GM19468 (cell line): Measurements from ENCODE around the gene CDC14A.
"Not testable (repeated sequence)": the region's sequence is repeated elsewhere in the genome, so short reads cannot be mapped to it uniquely, and the experiment has no call there.

Source experiments
- ATAC-seq: cut with Tn5 transposase; IDR thresholded peaks from one replicate; pipeline ENCODE4 v1.9.1; 2021; ENCODE audit warnings: mild to moderate bottlenecking, moderate library complexity, moderate number of reproducible peaks; ENCODE audit not compliant: unreplicated experiment; ENCODE audit errors: extremely low read depth

CDC14A gene

GRCh38 chr1:100332331-100332730, 20.0 kb upstream of the CDC14A start:
- ATAC-seq: no peak

GRCh38 chr1:100335436-100335835, 16.9 kb upstream of the CDC14A start:
- ATAC-seq: no peak

- not testable (repeated sequence) for ATAC-seq
These were observed 14.4 kb upstream of the CDC14A start for GRCh38 chr1:100337878-100338277.

- not testable (repeated sequence) for ATAC-seq
These were observed 12.6 kb upstream of the CDC14A start for GRCh38 chr1:100339735-100340134.

- no peak for ATAC-seq
These were observed 11.8 kb upstream of the CDC14A start for GRCh38 chr1:100340494-100340893.

GRCh38 chr1:100342348-100342747, 10.0 kb upstream of the CDC14A start:
- ATAC-seq: no peak

GRCh38 chr1:100343897-100344296, 8.4 kb upstream of the CDC14A start:
- ATAC-seq: no peak

- no peak for ATAC-seq
These were observed 7.5 kb upstream of the CDC14A start for GRCh38 chr1:100344774-100345173.

- ATAC-seq: no peak
These were observed 5.9 kb upstream of the CDC14A start for GRCh38 chr1:100346387-100346786.

- ATAC-seq: no peak
These were observed 5.0 kb upstream of the CDC14A start for GRCh38 chr1:100347009-100347966.

- no peak for ATAC-seq
These were observed 3.7 kb upstream of the CDC14A start for GRCh38 chr1:100348549-100349144.

GRCh38 chr1:100349246-100349645, 3.1 kb upstream of the CDC14A start:
- ATAC-seq: no peak

- ATAC-seq: no peak
These were observed 1.6 kb upstream of the CDC14A start for GRCh38 chr1:100350787-100351094.

GRCh38 chr1:100351095-100351887, 1.0 kb upstream of the CDC14A start:
- peak; percentile 52 for ATAC-seq

- ATAC-seq: no peak
These were observed 930 bp downstream of the CDC14A start for GRCh38 chr1:100353071-100353801.

- no peak for ATAC-seq
These were observed 1.7 kb downstream of the CDC14A start for GRCh38 chr1:100353988-100354387.

- no peak for ATAC-seq
These were observed 2.7 kb downstream of the CDC14A start for GRCh38 chr1:100354971-100355394.

- no peak for ATAC-seq
These were observed 5.9 kb downstream of the CDC14A start for GRCh38 chr1:100358210-100358609.

GRCh38 chr1:100359139-100359538, 6.8 kb downstream of the CDC14A start:
- ATAC-seq: no peak

- ATAC-seq: no peak
These were observed 8.6 kb downstream of the CDC14A start for GRCh38 chr1:100360790-100361510.
